ENCODE measurements around the gene CD7. TPM values are rescaled to one million over a fixed set of nuclear protein-coding genes. Genes with fewer than 3 reads are reported as not detected.

The CD7 gene
- polyA plus RNA-seq, 6 donors from 2014 or later, result 0.50 to 1.5 (median 1.0) TPM; not detected in 2

GRCh38 chr17:82287868-82288801 lies 29.3 kb downstream of the CD7 start:
- ATAC-seq (ENCODE audit: low read depth in 2 of 2), result no peak
- Mint-ChIP-seq H3K4me1 (peaks cover 7 to 16% (median 10%) of the 10 kb centered on the region in 3 donors), H3K36me3 (no peaks in the 10 kb centered on the region), H3K27me3 (peaks cover 0 to 5% (median 0%) of the 10 kb centered on the region in 3 donors), H3K27ac (peak overlapping the region in 1 of 6 donors; percentile 90), H3K9me3 (no peaks in the 10 kb centered on the region), H3K4me3 (peak overlapping the region in 3 of 8 donors; percentile 29 to 65 (median 47))
- no peak for DNase-seq

GRCh38 chr17:82287013-82287867 lies 30.2 kb downstream of the CD7 start:
- DNase-seq, result no peak
- Mint-ChIP-seq H3K27me3 (peaks cover 0 to 5% (median 0%) of the 10 kb centered on the region in 3 donors), H3K4me1 (peaks cover 7 to 12% (median 10%) of the 10 kb centered on the region in 3 donors), H3K4me3 (peak overlapping the region in 1 of 8 donors; percentile 19), H3K9me3 (no peaks in the 10 kb centered on the region), H3K36me3 (no peaks in the 10 kb centered on the region), H3K27ac (peak overlapping the region in 1 of 6 donors; percentile 26)
- no peak for ATAC-seq (ENCODE audit: low read depth in 2 of 2)

- H3K27me3 Mint-ChIP-seq, result peaks cover 0 to 5% (median 0%) of the 10 kb centered on the region in 3 donors
- no peaks in the 10 kb centered on the region for H3K9me3 Mint-ChIP-seq
- peaks cover 0 to 15% (median 5%) of the 10 kb centered on the region in 3 donors for H3K4me1 Mint-ChIP-seq
- no peak overlapping the region for H3K27ac Mint-ChIP-seq
- H3K4me3 Mint-ChIP-seq, result no peak overlapping the region
- H3K36me3 Mint-ChIP-seq, result no peaks in the 10 kb centered on the region
- no peak for DNase-seq
- no peak for ATAC-seq (ENCODE audit: low read depth in 2 of 2)
Measured at GRCh38 chr17:82285141-82285540, 32.3 kb downstream of the CD7 start.

- no peak overlapping the region for H3K4me3 Mint-ChIP-seq
- H3K27ac Mint-ChIP-seq, result peak overlapping the region in 1 of 6 donors; percentile 56
- no peaks in the 10 kb centered on the region for H3K9me3 Mint-ChIP-seq
- H3K27me3 Mint-ChIP-seq, result peaks cover 0 to 5% (median 1%) of the 10 kb centered on the region in 3 donors
- DNase-seq, result no peak
- H3K4me1 Mint-ChIP-seq, result peaks cover 0 to 15% (median 5%) of the 10 kb centered on the region in 3 donors
- no peaks in the 10 kb centered on the region for H3K36me3 Mint-ChIP-seq
- no peak for ATAC-seq (ENCODE audit: low read depth in 2 of 2)
Measured at GRCh38 chr17:82283208-82283749, 34.1 kb downstream of the CD7 start.

- no peak for ATAC-seq (ENCODE audit: low read depth in 2 of 2)
- Mint-ChIP-seq H3K36me3 (no peaks in the 10 kb centered on the region), H3K9me3 (no peaks in the 10 kb centered on the region), H3K27me3 (peaks cover 0 to 5% (median 3%) of the 10 kb centered on the region in 3 donors), H3K4me3 (no peak overlapping the region), H3K4me1 (peaks cover 0 to 15% (median 5%) of the 10 kb centered on the region in 3 donors), H3K27ac (no peak overlapping the region)
- no peak for DNase-seq
Measured at GRCh38 chr17:82282239-82283207, 34.9 kb downstream of the CD7 start.

GRCh38 chr17:82281502-82282238 lies 35.7 kb downstream of the CD7 start:
- Mint-ChIP-seq H3K36me3 (no peaks in the 10 kb centered on the region), H3K27me3 (peaks cover 3 to 11% (median 5%) of the 10 kb centered on the region in 3 donors), H3K4me1 (peaks cover 0 to 15% (median 0%) of the 10 kb centered on the region in 3 donors), H3K4me3 (no peak overlapping the region), H3K9me3 (no peaks in the 10 kb centered on the region), H3K27ac (peak overlapping the region in 1 of 6 donors; percentile 56)
- ATAC-seq (ENCODE audit: low read depth in 2 of 2) (no peak), DNase-seq (no peak)

GRCh38 chr17:82281076-82281475 lies 36.3 kb downstream of the CD7 start:
- peak overlapping the region in 1 of 6 donors; percentile 56 for H3K27ac Mint-ChIP-seq
- ATAC-seq (ENCODE audit: low read depth in 2 of 2), result no peak

GRCh38 chr17:82280537-82280936 lies 36.9 kb downstream of the CD7 start:
- no peak overlapping the region for H3K4me3 Mint-ChIP-seq
- H3K27ac Mint-ChIP-seq, result no peak overlapping the region
- H3K27me3 Mint-ChIP-seq, result peaks cover 3 to 12% (median 5%) of the 10 kb centered on the region in 3 donors
- peaks cover 0 to 15% (median under 1%) of the 10 kb centered on the region in 3 donors for H3K4me1 Mint-ChIP-seq
- H3K9me3 Mint-ChIP-seq, result no peaks in the 10 kb centered on the region
- no peak for DNase-seq
- no peaks in the 10 kb centered on the region for H3K36me3 Mint-ChIP-seq
- no peak for ATAC-seq (ENCODE audit: low read depth in 2 of 2)

More at GRCh38 chr17:82281076-82281475, 36.3 kb downstream of the CD7 start:
- H3K4me3 Mint-ChIP-seq, result no peak overlapping the region
- no peaks in the 10 kb centered on the region for H3K9me3 Mint-ChIP-seq
- H3K36me3 Mint-ChIP-seq, result no peaks in the 10 kb centered on the region
- no peak for DNase-seq
- peaks cover 0 to 15% (median 0%) of the 10 kb centered on the region in 3 donors for H3K4me1 Mint-ChIP-seq
- peaks cover 3 to 12% (median 5%) of the 10 kb centered on the region in 3 donors for H3K27me3 Mint-ChIP-seq

- no peak overlapping the region for H3K4me3 Mint-ChIP-seq
- ATAC-seq (ENCODE audit: low read depth in 2 of 2), result no peak
- no peak for DNase-seq
- H3K27ac Mint-ChIP-seq, result no peak overlapping the region
- no peaks in the 10 kb centered on the region for H3K36me3 Mint-ChIP-seq
- peaks cover 3 to 11% (median 5%) of the 10 kb centered on the region in 3 donors for H3K27me3 Mint-ChIP-seq
- H3K9me3 Mint-ChIP-seq, result no peaks in the 10 kb centered on the region
- peaks cover 5 to 15% (median 10%) of the 10 kb centered on the region in 3 donors for H3K4me1 Mint-ChIP-seq
Measured at GRCh38 chr17:82278786-82279391, 38.5 kb downstream of the CD7 start.

- Mint-ChIP-seq H3K4me1 (peaks cover 5 to 15% (median 12%) of the 10 kb centered on the region in 3 donors), H3K27me3 (peaks cover 3 to 6% (median 5%) of the 10 kb centered on the region in 3 donors), H3K36me3 (no peaks in the 10 kb centered on the region), H3K27ac (peak overlapping the region in 1 of 6 donors; percentile 21), H3K9me3 (no peaks in the 10 kb centered on the region), H3K4me3 (peak overlapping the region in 1 of 8 donors; percentile 33)
- no peak for ATAC-seq (ENCODE audit: low read depth in 2 of 2)
- no peak for DNase-seq
Measured at GRCh38 chr17:82278308-82278707, 39.1 kb downstream of the CD7 start.

GRCh38 chr17:82277851-82278250 lies 39.6 kb downstream of the CD7 start:
- no peak overlapping the region for H3K4me3 Mint-ChIP-seq
- DNase-seq (no peak), ATAC-seq (ENCODE audit: low read depth in 2 of 2) (no peak)
- no peak overlapping the region for H3K27ac Mint-ChIP-seq
- peaks cover 3 to 6% (median 5%) of the 10 kb centered on the region in 3 donors for H3K27me3 Mint-ChIP-seq
- H3K36me3 Mint-ChIP-seq, result no peaks in the 10 kb centered on the region
- no peaks in the 10 kb centered on the region for H3K9me3 Mint-ChIP-seq
- peaks cover 5 to 15% (median 12%) of the 10 kb centered on the region in 3 donors for H3K4me1 Mint-ChIP-seq

Measured in naive B cell (primary cell).